GM12874 (cell line): ENCODE results near the gene CCSER1.

Source experiments
- CTCF ChIP-seq: IDR thresholded peaks from 2 replicates; pipeline ENCODE4 v1.5.1; 2011; ENCODE audit warnings: low read depth, mild to moderate bottlenecking, control low read depth, low read length, moderate library complexity; ENCODE audit not compliant: insufficient read depth

The CCSER1 gene

DNA sequence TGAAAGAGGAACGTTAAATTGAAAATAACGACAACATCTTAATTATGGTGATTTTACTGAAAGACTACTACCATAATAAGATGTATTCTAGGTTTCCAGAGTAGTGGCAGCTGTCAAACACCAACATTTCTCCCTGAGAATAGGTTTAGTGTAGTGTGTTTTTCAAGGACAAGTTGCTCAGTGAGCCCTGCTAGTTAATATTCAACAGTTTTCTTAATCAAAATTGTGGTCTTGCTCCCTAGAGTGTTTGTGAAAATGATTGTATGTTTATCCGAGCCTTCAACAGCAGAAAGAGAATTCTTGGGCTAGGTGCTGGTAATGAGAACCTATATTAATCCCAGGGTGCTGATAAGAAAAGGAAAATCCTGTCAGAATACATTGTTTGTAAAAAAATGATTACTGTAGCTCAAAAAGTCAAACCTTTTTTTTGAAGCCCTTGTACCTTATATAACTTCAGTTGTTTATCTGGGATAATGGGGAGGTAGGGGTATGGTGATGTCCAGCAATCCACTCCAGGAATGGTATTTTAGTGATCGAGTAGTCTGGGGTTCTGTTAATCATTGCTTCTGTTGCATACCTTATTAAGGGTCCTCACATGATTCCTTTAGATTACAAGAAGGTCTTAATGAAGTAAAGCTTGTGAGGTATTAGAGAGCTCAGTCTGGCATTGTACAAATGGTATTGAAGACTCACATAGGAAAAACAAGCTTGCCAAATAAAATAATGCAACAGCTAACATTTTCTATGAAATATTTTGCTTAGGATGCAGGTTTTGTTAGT, 110.7 kb downstream of the CCSER1 start:
- no peak for TF ChIP-seq CTCF

DNA sequence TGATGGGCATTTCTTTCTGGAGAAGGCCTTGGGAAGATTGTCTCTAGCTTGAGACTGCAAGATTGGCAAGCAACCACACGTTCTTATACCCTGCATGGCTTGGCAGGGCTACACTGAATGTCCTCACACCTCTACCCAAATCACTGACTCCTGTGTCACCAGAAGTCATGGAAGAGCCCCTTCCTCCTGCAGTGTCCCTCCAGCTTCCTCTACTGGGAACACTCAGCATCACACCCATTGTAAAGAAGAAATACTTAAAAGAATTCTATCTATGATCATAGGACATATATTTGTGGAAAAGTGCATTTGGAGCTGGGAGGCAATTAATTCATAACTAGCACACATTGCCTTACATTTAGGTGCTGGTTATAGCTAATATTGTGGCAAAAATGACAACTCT, 113.1 kb downstream of the CCSER1 start:
- TF ChIP-seq CTCF, result no peak

DNA sequence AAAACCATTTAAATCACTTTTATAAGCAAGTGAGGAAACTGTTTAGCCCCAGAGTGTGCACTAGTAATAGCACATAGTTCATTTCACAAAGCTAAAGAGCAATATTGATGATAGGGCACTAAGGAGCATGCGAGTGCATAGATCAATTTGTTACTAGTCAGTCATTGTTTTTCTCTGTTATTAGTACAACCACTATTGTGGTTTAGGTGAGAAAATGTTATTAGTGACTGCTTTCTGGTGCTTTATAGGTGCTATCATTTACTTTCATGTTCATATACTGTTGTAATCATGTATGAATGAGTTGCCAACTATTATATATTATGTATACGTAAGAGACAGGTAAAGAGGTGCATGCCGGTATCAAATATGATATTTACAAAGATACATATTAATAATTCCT, 113.8 kb downstream of the CCSER1 start:
- no peak for TF ChIP-seq CTCF

- TF ChIP-seq CTCF, result no peak
These were observed 118.6 kb downstream of the CCSER1 start for GRCh38 chr4:90245837-90246236.

DNA sequence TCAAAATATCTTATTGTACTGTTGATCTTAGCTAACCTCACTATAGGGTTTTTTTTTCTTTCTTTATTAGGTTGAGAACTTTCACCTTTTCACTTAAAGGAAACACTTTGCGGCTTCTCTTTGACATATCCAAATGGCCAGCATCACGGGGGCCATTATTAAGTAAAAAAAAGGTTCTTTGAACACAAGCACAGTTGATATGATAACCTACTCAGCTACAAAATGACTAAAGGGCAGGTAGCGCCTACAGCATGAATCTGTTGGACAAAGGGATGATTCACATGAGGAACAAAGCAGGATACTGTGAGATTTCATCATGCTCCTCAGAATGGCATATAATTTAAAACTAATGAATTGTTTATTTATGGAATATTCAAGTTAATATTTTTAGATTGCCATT, 119.6 kb downstream of the CCSER1 start:
- TF ChIP-seq CTCF, result no peak

- no peak for TF ChIP-seq CTCF
These were observed 127.2 kb downstream of the CCSER1 start for GRCh38 chr4:90254357-90254756.

- no peak for TF ChIP-seq CTCF
These were observed 147.0 kb downstream of the CCSER1 start for GRCh38 chr4:90274175-90274574.

DNA sequence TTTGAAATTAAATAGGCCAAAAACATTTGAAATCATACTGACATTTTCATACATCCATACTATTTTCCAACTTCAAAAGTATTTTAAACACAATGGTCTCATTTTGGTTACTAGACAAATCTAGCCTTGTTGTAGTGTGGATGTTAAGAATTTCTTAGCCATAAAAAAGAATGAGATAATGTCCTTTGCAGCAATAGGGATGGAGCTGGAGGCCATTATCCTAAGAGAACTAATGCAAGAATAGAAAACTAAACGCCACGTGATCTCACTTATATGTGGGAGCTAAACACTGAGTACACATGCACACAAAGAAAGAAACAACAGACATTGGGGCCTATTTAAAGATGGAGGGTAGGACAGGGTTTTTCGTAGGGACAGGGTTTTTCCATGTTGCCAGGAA, 153.8 kb downstream of the CCSER1 start:
- TF ChIP-seq CTCF, result no peak
